Smooth muscle cell (in vitro differentiated cells): ENCODE measurements around the gene DHX58. TPM values are rescaled to one million over a fixed set of nuclear protein-coding genes. Genes with fewer than 3 reads are reported as not detected.

Source experiments
- DNase-seq: peaks from one replicate; lab custom pipeline; 2025; ENCODE audit not compliant: unreplicated experiment; lab: John Stamatoyannopoulos, UW
- H2AFZ ChIP-seq: fragments of 200-600 bp; sonication (generic); 2 replicates; pipeline ENCODE4 v1.6.0; 2016; ENCODE audit warnings: antibody characterized with exemption, low read depth, mild to moderate bottlenecking
- H3F3A ChIP-seq: fragments of 200-600 bp; sonication (generic); 2 replicates; pipeline ENCODE4 v1.6.0; 2017; ENCODE audit warnings: antibody characterized with exemption, low read depth
- H3K27ac ChIP-seq: fragments of 200-600 bp; sonication (generic); 2 replicates; pipeline ENCODE4 v1.5.1; 2016; ENCODE audit warnings: low read depth, mild to moderate bottlenecking
- H3K27me3 ChIP-seq: fragments of 200-600 bp; sonication (generic); 2 replicates; pipeline ENCODE4 v1.6.1; 2016; ENCODE audit warnings: low read depth, mild to moderate bottlenecking
- H3K36me3 ChIP-seq: fragments of 200-600 bp; sonication (generic); 2 replicates; pipeline ENCODE4 v1.5.1; 2016; ENCODE audit warnings: low read depth
- H3K4me1 ChIP-seq: fragments of 200-600 bp; sonication (generic); 2 replicates; pipeline ENCODE4 v1.5.1; 2016; ENCODE audit warnings: low read depth
- H3K4me2 ChIP-seq: fragments of 200-600 bp; sonication (generic); 2 replicates; pipeline ENCODE4 v1.6.0; 2016; ENCODE audit warnings: mild to moderate bottlenecking
- H3K4me3 ChIP-seq: fragments of 200-600 bp; sonication (generic); 2 replicates; pipeline ENCODE4 v1.5.1; 2016; ENCODE audit warnings: mild to moderate bottlenecking
- H3K79me2 ChIP-seq: fragments of 200-600 bp; sonication (generic); 2 replicates; pipeline ENCODE4 v1.6.0; 2016; ENCODE audit warnings: low read depth, mild to moderate bottlenecking
- H3K9ac ChIP-seq: fragments of 200-600 bp; sonication (generic); 2 replicates; pipeline ENCODE4 v1.6.0; 2016; ENCODE audit warnings: low read depth
- H3K9me3 ChIP-seq: fragments of 200-600 bp; sonication (generic); replicated peaks from 2 replicates; pipeline ENCODE4 v1.5.1; 2016; ENCODE audit warnings: low read depth
- H4K20me1 ChIP-seq: fragments of 200-600 bp; sonication (generic); 2 replicates; pipeline ENCODE4 v1.6.0; 2016; ENCODE audit warnings: low read depth
- WGBS: methylation state at CpG from one replicate; pipeline ENCODE4 v1.1.7; 2016; ENCODE audit warnings: low lambda C conversion rate; 5-methylcytosine and 5-hydroxymethylcytosine counted together
- polyA plus RNA-seq: library from polyadenylated mRNA; unstranded; fragments of >200 nt; fragmentation: Nextera tagmentation; extraction: Ambion mirVana; gene quantifications from 2 replicates; pipeline ENCODE4 v1.2.1, GENCODE V29; 2016
- total RNA-seq: library from RNA; depleted of rRNA; stranded (reverse); fragments of >200 nt; gene quantifications from 2 replicates; pipeline ENCODE4 v1.2.3, GENCODE V29; 2014
- TF ChIP-seq, protein P1 (sequence below): fragments of 200-600 bp; sonication (generic); IDR thresholded peaks from 2 replicates; pipeline ENCODE4 v1.5.1; 2017; ENCODE audit warnings: borderline replicate concordance, mild to moderate bottlenecking, antibody characterized with exemption; ENCODE audit not compliant: insufficient read depth, poor library complexity, severe bottlenecking

DHX58 gene
- total and polyA plus RNA-seq, 2 experiments from 2014 or later = 1.0 TPM; not detected in 1

DNA sequence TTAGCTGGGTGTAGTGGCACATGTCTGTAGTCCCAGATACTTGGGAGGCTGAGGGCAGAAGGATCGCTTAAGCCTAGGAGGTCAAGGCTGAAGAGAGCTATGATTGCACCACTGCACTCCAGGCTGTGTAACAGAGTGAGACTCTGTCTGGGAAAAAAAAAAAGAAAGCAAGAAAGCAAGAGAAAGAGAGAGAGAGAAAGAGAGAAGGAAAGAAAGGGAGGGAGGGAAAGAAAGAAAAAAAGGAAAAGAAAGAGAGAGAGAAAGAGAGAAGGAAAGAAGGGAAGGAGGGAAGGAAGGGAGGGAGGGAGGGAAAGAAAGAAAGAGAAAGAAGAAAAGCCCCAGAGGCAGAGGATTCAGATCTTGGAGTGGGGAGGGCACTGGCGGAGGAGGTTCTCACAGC is 6.5 kb downstream of the DHX58 start:
- no peak overlapping the region for H3K9ac ChIP-seq
- H3F3A ChIP-seq = no peaks in the 10 kb centered on the region
- H3K4me1 ChIP-seq = no peaks in the 10 kb centered on the region
- H2AFZ ChIP-seq = no peak overlapping the region
- no peak for DNase-seq
- TF ChIP-seq, protein P1, sequence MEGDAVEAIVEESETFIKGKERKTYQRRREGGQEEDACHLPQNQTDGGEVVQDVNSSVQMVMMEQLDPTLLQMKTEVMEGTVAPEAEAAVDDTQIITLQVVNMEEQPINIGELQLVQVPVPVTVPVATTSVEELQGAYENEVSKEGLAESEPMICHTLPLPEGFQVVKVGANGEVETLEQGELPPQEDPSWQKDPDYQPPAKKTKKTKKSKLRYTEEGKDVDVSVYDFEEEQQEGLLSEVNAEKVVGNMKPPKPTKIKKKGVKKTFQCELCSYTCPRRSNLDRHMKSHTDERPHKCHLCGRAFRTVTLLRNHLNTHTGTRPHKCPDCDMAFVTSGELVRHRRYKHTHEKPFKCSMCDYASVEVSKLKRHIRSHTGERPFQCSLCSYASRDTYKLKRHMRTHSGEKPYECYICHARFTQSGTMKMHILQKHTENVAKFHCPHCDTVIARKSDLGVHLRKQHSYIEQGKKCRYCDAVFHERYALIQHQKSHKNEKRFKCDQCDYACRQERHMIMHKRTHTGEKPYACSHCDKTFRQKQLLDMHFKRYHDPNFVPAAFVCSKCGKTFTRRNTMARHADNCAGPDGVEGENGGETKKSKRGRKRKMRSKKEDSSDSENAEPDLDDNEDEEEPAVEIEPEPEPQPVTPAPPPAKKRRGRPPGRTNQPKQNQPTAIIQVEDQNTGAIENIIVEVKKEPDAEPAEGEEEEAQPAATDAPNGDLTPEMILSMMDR = no peak
- no peaks in the 10 kb centered on the region for H3K79me2 ChIP-seq
- no peak overlapping the region for H3K27ac ChIP-seq
- no peak overlapping the region for H3K4me2 ChIP-seq
- no peaks in the 10 kb centered on the region for H3K27me3 ChIP-seq
- no peaks in the 10 kb centered on the region for H3K36me3 ChIP-seq
- H3K9me3 ChIP-seq = no peaks in the 10 kb centered on the region
- H4K20me1 ChIP-seq = no peaks in the 10 kb centered on the region
- 100% methylated on average over 2 of the region's 2 CpGs for WGBS
- H3K4me3 ChIP-seq = no peak overlapping the region

DNA sequence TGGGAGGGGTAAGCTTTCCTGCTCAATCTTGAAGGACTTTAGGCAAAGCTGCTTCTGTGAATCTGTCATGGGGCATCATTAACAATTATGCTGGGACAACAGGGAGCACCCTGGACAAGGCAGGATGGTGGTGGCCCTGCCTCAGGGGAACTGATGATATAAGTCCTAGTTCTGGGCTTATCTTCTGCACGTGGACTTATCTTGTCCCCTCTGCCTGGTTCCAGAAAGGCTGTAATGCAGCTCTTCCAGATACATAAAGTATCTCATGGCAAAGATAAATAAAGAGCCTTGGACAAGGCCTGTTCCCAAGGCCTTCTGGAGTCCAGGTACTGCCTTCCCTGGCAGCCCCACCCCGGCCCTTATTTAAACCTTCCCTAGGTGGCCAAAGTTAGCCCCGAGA is 8.2 kb downstream of the DHX58 start:
- H3K27me3 ChIP-seq = peaks cover 5% of the 10 kb centered on the region
- H4K20me1 ChIP-seq = no peaks in the 10 kb centered on the region
- no peak overlapping the region for H3K4me2 ChIP-seq
- TF ChIP-seq, protein P1 = no peak
- H3K79me2 ChIP-seq = no peaks in the 10 kb centered on the region
- DNase-seq = no peak
- H3K27ac ChIP-seq = no peak overlapping the region
- H3F3A ChIP-seq = no peaks in the 10 kb centered on the region
- 69% methylated on average over 3 of the region's 3 CpGs for WGBS
- H3K4me1 ChIP-seq = no peaks in the 10 kb centered on the region
- H3K9ac ChIP-seq = no peak overlapping the region
- H3K36me3 ChIP-seq = no peaks in the 10 kb centered on the region
- no peaks in the 10 kb centered on the region for H3K9me3 ChIP-seq
- H2AFZ ChIP-seq = no peak overlapping the region
- no peak overlapping the region for H3K4me3 ChIP-seq

DNA sequence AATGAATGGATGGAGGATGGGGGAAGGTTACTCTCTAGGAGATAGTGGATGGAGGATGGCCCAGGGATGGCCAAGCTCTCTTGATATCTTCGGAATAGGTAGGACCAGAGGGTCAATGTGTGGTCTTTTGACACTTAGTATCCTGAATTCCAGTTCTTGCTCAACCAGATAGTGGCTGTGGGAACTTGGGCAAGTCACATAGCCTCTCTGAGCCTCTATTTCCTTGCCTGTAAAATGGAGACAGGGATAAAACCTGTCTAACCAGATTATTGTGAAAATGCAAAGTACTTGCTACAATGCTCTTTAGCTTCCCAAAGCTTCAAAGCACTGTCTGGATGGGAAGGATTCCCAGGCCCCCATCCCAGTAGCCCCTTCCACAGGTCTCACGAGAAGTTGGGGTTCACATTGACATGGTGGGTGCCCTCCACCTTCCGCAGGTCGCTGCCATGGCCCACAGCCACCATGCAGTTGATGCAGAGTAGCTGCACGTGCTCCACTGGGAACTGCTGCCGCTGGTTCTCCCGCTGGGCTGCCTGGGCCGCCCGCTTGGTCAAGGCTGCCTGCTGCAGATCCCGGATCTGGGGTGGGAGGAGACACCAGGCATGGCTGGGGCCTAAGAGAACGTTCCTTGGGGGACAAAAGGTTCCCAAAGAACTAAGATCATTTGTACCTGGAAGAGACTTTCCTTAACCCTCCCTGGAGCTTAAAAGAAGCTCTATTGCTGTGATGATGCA is 9.1 kb downstream of the DHX58 start:
- H3K79me2 ChIP-seq = no peaks in the 10 kb centered on the region
- H3K9me3 ChIP-seq = no peaks in the 10 kb centered on the region
- peaks cover 9% of the 10 kb centered on the region for H3K27me3 ChIP-seq
- H4K20me1 ChIP-seq = no peaks in the 10 kb centered on the region
- H3K4me2 ChIP-seq = no peak overlapping the region
- H3K36me3 ChIP-seq = no peaks in the 10 kb centered on the region
- TF ChIP-seq, protein P1 = no peak
- no peaks in the 10 kb centered on the region for H3K4me1 ChIP-seq
- 88% methylated on average over 11 of the region's 11 CpGs for WGBS
- no peak overlapping the region for H3K9ac ChIP-seq
- no peak overlapping the region for H3K27ac ChIP-seq
- H2AFZ ChIP-seq = no peak overlapping the region
- no peaks in the 10 kb centered on the region for H3F3A ChIP-seq
- DNase-seq = no peak
- H3K4me3 ChIP-seq = no peak overlapping the region
